ENCODE data around the gene AHSG.

The AHSG gene

DNA sequence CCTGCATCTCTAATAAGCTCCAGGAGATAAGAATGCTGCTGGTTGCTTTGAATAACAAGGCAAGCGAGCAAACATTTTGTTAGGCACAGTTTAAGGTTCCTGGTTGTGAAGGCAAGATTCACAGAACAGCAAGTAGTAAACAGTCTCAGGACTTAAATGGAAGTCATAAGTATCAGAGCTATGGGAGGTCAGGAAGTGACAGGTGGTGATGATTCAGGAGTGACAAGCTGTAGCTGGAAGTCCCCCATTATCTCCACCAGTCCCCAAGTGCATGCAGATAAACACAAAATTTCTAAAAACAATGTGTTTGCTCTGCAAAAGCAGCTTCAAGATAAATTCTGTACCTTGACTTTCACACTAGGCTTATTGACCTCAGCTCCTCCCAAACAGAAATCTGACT, 30.6 kb downstream of the AHSG start:
- no peak for DNase-seq

DNA sequence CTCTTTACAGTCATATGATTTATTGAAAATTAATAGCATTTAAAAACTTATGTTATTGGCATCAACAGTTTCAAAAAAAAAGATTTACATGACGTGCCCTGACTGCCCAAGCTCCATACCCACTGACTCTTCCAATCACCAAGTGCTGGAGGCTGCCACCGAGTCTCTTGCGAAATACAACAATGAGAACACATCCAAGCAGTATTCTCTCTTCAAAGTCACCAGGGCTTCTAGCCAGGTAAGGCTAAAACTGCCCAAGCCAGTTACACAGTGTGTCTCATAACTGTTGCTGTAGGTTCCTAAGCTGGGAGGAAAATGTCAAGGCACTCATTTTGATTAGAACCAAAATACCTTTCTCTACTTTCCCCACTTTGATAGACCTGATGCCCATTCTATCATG, 31.8 kb downstream of the AHSG start:
- DNase-seq, result no peak

DNA sequence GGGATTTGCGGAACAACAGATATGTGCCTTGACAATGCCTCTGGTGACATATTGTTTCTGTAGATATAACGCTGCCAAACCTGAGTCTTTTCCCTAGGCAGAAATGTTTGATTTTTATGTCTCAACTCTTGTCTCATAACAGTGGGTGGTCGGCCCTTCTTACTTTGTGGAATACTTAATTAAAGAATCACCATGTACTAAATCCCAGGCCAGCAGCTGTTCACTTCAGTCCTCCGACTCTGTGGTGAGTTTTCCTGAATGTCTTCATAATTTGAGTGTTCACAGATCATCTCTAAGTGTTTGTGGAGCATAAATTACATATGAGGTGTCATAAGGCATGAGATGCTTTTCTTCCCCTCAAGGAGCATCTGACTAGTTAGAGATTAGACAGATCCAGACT, 33.2 kb downstream of the AHSG start:
- DNase-seq, result no peak

DNA sequence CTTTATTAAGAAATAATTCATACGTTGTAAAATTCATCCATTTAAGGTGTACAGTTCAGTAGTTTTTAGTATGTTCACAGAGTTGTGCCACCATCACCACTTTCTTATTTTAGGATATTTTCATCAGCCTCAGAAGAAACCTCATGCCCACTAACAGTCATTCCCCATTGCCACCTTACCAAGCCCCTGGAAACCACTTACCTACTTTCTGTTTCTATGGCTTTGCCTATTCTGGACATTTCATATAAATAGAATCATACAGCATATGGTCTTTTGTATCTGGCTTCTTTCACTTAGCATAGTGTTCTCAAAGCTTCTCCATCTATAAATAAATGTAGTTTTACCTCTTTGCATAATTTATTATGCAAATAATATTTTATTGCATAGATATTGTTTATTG, 34.0 kb downstream of the AHSG start:
- no peak for DNase-seq

DNA sequence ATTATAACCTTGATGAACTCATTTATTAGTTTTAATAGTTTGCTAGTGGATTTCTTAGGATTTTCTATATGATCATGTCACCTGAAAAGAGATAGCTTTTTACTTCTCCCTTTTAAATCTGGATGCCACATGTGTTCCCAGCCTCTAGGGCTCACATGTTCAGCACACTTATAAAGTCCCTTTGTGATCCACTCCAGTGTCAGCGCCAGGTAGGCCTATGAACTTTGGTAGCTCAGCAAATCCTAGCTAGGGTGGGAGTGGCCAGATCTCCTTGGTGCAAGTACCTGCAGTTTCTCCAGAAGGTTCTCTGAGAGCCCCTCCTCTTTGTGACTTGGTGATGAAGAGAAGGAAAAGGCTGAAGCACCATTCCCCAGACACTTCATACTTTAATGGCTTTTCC, 36.0 kb downstream of the AHSG start:
- DNase-seq, result no peak

DNA sequence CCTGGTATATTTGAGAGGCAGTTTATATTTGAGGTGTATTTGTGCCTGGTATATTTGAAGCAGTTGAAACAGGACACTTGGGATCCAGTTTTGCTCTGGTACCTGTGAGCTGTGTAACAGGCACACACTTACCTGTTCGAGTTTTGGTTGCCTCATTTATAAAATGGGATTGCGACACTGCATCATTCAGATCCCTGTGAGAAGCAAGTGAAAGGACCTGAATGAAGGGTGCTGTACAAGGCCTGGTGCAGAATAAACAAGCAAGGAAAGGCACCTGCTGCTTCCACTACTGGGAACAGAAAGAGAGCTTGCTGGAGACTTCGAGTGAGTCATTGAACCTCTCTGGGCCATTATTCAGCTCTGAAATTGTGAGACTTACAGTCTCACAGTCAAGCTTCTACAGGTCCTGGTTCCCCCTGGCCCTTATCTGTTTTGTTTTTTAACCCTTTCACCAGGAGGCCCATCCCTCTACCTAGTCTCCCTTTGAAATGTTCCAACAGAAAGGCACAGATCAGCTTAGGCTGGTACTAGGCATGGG, 38.9 kb downstream of the AHSG start:
- DNase-seq, result no peak

DNA sequence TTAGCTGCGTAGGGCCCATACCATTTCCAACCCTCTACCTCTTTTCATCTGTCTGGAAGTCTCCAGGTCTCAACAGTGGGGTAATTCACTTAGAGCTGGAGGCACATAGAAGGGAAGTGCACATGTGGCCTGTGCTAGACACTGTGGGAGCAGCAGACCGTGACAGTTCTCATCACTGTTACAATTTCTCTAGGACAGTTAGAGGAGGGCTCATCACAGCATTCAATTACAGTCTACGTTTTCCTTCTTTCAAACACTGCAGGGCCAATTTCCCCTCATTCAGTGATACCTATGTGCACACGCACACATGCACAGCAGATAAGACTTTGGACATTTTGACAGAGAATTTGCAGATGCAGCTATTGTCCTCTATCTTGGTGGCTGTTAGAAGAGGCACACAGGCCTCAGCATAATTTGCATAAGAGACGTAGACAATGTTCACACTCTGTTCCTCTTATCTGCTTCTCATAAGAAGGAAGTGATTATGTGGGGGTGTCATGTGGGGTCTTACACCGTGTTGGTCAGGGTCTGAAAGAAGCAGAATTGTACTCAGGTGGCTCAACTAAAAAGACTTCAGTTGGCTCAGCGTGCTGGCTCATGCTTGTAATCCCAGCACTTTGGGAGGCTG, 40.3 kb downstream of the AHSG start:
- DNase-seq, result no peak

DNA sequence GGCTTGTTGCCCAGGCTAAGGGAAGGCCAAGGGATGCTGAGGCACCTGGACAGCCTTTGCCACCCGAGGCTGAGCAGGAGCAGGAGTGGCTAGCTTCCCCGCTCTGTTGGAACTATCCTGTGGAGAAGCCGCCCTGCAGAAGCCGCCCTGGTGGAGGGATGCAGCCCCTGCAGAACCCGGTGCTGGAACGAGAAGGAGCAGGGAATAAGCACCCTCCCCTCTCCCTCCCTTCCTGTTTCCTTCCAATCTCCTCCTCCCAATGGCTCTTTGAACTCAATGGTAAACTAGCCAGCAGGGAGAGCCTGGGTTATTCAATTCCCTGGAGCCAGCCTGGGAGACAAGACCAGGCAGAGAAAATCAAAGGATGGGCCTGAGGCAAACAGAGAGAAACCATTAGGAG, 41.1 kb downstream of the AHSG start:
- no peak for DNase-seq

DNA sequence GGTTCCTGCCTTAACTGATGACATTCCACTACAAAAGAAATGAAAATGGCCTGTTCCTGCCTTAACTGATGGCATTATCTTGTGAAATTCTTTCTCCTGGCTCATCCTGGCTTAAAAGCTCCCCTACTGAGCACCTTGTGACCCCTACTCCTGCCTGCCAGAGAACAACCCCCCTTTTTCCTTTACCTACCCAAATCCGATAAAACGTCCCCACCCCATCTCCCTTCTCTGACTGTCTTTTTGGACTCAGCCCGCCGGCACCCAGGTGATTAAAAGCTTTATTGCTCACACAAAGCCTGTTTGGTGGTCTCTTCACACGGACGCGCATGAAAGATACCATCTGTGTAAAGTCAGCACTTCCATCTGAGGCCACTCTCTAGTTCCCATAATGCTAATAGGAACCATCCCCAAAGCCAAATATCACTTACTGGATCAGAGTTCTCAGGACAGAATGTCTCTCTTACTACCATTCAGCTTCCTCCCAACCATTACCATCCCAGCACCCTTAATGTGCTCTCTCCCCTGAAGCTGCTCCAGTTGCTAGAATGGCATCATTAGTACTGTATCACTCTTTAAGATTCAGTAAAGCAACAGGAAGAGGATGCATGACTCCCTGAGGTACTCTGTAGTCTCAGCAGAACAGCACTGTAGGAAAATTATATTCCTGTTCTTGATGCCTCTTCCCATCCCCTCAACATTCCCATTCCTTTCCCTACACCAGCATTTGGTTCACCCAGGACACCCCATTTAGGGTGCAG, 50.7 kb downstream of the AHSG start:
- no peak for DNase-seq

DNA sequence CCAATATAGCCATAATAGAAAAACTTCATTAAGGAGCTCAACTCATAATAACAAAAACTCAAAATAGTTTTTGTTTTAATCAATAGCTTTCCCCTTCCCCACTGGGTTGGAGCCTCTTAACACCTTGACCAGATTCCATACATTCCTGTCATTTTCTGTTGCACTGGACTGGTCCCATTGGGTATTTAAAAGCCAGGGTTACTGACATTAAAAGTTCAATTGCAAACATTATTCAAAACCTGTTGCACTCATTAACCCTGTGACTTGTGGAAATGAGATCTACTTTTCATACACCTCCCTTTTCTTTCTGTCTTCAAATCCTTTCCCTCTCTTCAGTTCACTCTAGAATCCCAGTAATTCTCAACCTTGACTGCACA, 51.2 kb downstream of the AHSG start:
- no peak for DNase-seq

DNA sequence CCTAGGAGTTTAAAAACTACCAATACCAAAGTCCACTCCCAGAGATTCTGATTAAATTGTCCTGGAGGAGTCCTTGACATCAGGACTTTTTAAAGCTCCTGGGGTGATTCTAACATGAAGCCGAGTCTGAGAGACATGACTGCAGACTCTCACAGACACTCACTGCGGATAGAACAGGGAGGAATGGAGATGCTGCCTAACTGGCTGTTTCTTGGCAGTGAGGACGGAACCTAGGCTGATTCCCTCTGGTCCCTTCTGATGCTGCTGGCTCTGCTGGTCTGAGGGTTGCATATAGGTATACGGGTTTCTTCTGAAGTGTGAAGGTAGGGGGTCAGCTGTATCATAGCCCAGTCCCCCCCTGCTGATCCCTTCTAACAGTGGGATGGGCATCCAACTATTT, 51.6 kb downstream of the AHSG start:
- no peak for DNase-seq

DNA sequence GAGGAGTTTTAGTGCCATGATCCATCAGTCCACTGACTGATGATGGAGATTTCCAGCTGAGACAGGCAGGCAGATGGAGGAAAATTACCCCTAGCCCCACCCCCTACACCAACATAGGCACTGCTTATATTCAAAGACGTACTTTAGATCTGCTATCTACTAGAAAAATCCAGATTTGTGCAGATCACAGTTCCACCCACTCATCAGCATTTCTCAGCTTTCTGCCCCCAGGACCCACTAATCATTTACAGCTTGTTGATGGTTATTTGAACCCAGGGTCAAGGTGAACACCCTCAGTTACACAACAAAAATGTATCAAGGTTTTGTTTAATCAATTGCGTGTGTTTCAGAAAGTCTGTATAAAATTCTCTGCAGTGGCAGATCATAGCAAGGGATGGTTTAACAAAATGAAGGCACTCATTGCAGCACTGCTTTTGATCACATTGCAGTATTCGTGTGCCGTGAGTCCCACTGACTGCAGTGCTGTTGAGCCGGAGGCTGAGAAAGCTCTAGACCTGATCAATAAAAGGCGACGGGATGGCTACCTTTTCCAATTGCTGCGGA, 52.8 kb downstream of the AHSG start, which contains the start of gene HRG:
Gene HRG (plus strand): TSS at position 390 of the 564 bp plus-strand sequence. CDS start 18 bp downstream, at position 408.
- DNase-seq, result no peak

DNA sequence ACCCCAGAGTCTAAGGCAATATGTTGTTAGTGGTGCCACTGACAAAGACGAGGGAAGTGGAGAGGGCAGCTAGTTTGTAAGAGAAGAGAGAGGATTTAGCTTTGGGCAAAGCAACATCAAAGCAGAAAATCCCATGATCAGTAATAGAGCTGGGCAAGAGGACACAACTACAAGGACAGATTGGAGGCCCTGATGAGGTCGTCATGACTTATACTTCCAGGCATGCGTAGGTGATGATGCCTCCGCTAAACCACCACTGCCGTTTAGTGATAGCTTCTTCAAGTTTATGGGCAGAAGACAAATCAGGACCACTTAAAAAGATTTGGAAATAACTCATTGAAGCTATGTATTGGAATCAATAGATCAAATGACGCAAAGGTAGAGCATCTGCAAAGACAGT, 55.6 kb downstream of the AHSG start:
- DNase-seq, result no peak

DNA sequence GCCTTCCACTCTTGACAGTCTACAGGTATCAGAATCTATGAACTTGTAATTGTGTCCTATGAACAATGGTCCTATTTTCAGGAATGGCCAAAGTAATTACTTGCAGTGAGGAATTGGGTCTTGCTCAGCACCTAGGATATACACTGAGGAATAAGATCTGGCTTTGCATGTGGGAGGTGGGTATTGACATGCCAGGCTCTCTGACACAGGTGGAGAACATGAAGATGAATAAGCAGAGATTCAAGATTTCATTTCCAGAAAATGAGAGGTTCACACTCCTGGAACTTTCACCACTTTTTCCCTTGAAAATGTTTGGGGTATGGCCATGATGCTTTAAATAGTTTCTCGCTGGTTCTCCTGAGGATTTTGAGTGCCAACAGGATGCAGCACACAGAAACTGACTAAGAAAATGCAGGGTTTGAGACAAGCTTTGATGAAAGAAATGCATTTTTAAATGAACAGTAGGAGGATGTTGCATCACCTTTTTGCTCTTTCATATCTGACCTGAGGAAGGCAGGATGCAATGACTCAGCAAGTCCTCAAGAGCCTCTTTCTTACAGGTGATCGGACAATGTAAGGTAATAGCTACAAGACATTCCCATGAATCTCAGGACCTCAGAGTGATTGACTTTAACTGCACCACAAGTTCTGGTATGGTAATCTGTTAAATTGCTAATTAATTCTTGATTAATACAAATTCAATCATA, 56.7 kb downstream of the AHSG start:
- no peak for DNase-seq

DNA sequence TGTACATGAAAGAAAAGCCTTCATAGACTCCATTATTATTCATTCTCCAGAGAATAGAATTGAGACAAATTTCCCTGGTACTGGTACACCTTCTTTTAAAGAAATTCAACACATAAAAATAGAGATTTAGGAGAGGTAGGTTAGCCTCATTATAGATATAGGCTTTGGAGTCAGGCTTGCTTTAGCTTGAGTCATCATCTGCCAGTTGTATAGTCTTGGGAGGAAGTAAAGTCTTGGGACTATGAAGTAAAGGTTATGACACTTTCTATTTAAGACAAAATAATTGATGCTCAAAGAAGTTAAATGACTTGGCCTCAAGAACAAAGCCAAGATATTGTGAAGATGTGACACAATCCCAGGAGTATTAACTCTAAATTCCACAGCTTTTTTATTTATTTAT, 57.3 kb downstream of the AHSG start:
- DNase-seq, result no peak
